ENCODE data around the gene SNX22. TPM values are rescaled to one million over a fixed set of nuclear protein-coding genes. Genes with fewer than 3 reads are reported as not detected.

The SNX22 gene
- total and polyA plus RNA-seq, 7 donors: under 0.01 to 8.4 (median 0.83) TPM; not detected in 2

DNA sequence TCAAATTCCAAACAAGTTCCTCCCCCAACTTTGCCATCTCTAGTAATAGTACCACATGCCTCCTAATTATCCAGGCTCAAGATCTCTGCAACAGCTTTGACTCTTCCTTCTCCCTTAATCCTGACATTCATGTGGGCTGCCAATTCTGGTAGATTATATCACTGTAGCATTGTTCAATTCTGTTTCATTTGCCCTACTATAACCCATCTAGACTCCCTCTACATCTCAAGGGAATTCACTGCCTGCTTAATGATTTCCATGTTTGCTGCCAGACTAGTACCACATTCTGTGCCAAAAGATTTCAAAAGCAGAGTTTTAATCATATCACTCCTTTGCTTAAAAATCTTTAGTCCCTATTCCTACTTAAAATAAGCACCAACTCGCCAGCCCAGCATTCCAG is 45.9 kb downstream of the SNX22 start:
- WGBS, 2 donors: 82 to 95% methylated on average over 1 of the region's 1 CpG
- Histone ChIP-seq H3K9me3 (no peaks in the 10 kb centered on the region), H3K36me3 (peaks cover 0 to 38% (median 5%) of the 10 kb centered on the region in 4 donors), H3K4me1 (no peaks in the 10 kb centered on the region), H3K27ac (no peak overlapping the region), H3K4me3 (no peak overlapping the region), H3K27me3 (no peaks in the 10 kb centered on the region)
- intact Hi-C loops (cut with DNase I): no loop called here
- TF ChIP-seq POLR2AphosphoS5 (IDR thresholded peaks at IDR 0.05) (no peak), POLR2A (IDR thresholded peaks at IDR 0.05) (no peak), EP300 (IDR thresholded peaks at IDR 0.05) (no peak)
- TF ChIP-seq, protein P1, sequence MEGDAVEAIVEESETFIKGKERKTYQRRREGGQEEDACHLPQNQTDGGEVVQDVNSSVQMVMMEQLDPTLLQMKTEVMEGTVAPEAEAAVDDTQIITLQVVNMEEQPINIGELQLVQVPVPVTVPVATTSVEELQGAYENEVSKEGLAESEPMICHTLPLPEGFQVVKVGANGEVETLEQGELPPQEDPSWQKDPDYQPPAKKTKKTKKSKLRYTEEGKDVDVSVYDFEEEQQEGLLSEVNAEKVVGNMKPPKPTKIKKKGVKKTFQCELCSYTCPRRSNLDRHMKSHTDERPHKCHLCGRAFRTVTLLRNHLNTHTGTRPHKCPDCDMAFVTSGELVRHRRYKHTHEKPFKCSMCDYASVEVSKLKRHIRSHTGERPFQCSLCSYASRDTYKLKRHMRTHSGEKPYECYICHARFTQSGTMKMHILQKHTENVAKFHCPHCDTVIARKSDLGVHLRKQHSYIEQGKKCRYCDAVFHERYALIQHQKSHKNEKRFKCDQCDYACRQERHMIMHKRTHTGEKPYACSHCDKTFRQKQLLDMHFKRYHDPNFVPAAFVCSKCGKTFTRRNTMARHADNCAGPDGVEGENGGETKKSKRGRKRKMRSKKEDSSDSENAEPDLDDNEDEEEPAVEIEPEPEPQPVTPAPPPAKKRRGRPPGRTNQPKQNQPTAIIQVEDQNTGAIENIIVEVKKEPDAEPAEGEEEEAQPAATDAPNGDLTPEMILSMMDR (IDR thresholded peaks at IDR 0.05): no peak
- no peak for DNase-seq

DNA sequence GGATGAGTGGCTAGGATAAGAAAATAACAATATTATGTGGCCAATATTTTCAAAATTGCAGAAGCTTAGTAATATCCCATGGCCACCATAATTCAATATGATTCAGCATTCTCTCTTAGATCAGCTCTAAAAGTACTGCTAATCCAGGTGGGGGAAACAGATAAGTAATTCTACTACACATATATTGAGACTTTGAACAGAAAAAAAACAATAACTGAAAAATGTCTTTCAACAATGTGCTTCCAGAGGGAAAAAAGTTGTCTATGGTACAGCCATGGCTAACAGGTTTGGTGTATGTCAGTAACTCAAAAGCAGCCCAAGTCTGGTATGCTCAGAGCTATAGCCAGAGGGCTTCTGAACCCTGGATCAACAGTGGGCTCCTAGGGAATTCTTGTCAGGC is 53.7 kb downstream of the SNX22 start:
- Histone ChIP-seq H3K36me3 (peaks cover 7 to 35% (median 8%) of the 10 kb centered on the region in 4 donors), H3K27me3 (no peaks in the 10 kb centered on the region), H3K9me3 (no peaks in the 10 kb centered on the region), H3K27ac (no peak overlapping the region), H3K4me3 (no peak overlapping the region), H3K4me1 (no peaks in the 10 kb centered on the region)
- intact Hi-C loops (cut with DNase I): loop anchor here (5.0 kb wide), 1 partner anchor 152 kb away; the partner anchor contains the start of gene CSNK1G1
- DNase-seq: no peak
- TF ChIP-seq EP300 (IDR thresholded peaks at IDR 0.05): no peak
- no peak for TF ChIP-seq POLR2AphosphoS5 (IDR thresholded peaks at IDR 0.05)
- TF ChIP-seq, protein P1 (IDR thresholded peaks at IDR 0.05): no peak
- no peak for TF ChIP-seq POLR2A (IDR thresholded peaks at IDR 0.05)

Small RNA genes within 50 kb of the gene (small RNA-seq; reads per million reads assigned to genes)
- 0 reads per million in 3 donors for gene RF00019

Other genes starting within 250 kb of the SNX22 start
- gene DAPK2, start 105.2 kb upstream of the SNX22 start, total RNA-seq: 1 to 10 TPM; 2.1 to 5.5 (median 3.3) TPM
- 10 to 100 TPM; 19.2 to 27.7 (median 21.7) TPM for gene DAPK2, start 105.2 kb upstream of the SNX22 start, polyA plus RNA-seq
- 10 to 100 TPM; 24.7 to 51.7 (median 42.2) TPM for gene CIAO2A, start 57.9 kb upstream of the SNX22 start, total RNA-seq
- gene CIAO2A, start 57.9 kb upstream of the SNX22 start, polyA plus RNA-seq: 100 to 1,000 TPM; 118 to 339 (median 223) TPM
- gene SNX1, start 55.7 kb upstream of the SNX22 start, total RNA-seq: 10 to 100 TPM; 74.5 to 88.1 (median 81.5) TPM
- 10 to 100 TPM; 70.3 to 86.7 (median 70.9) TPM for gene SNX1, start 55.7 kb upstream of the SNX22 start, polyA plus RNA-seq
- gene PPIB, start 11.3 kb downstream of the SNX22 start, total RNA-seq: 100 to 1,000 TPM; 154 to 232 (median 183) TPM
- 100 to 1,000 TPM; 162 to 647 (median 169) TPM for gene PPIB, start 11.3 kb downstream of the SNX22 start, polyA plus RNA-seq
- 10 to 100 TPM in 2 of 4 donors, 1 to 10 TPM in 2; 7.8 to 24.3 (median 14.5) TPM for gene CSNK1G1, start 204.4 kb downstream of the SNX22 start, total RNA-seq
- gene CSNK1G1, start 204.4 kb downstream of the SNX22 start, polyA plus RNA-seq: 1 to 10 TPM; 3.0 to 6.8 (median 4.9) TPM
- gene PCLAF, start 229.7 kb downstream of the SNX22 start, total RNA-seq: 1 to 10 TPM in 3 of 4 donors, not detected in 1; 1.1 to 3.9 (median 1.7) TPM
- gene PCLAF, start 229.7 kb downstream of the SNX22 start, polyA plus RNA-seq: 10 to 100 TPM in 2 of 3 donors, 1 to 10 TPM in 1; 9.0 to 83.0 (median 40.2) TPM
- 10 to 100 TPM; 11.0 to 26.6 (median 12.2) TPM for gene TRIP4, start 236.1 kb downstream of the SNX22 start, total RNA-seq
- gene TRIP4, start 236.1 kb downstream of the SNX22 start, polyA plus RNA-seq: 10 to 100 TPM; 22.6 to 48.3 (median 47.4) TPM